ENCODE measurements around the gene RSPO1.

The RSPO1 gene

DNA sequence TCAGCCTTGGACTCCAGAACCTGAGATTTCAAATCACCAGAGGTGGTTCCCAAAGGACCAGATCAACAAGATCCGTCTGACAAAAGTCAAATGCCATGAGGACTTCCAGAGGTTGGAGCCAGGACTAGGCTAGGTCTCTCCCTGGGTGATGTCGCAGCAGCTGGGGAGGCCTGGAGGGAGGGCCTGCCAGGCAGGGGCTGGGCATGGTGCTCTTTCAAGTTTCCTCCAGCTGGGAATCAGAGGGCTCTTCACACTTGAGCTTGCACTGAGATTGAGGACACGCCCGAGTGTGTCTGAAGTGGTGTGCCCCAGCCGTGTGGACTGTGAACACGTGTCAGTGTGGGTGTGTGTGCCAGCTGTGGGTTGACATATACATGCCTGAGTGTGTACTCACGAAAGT is 21.3 kb upstream of the RSPO1 start:
- Histone ChIP-seq H3K36me3 (ENCODE audit: control insufficient read depth, insufficient read depth, low read length) (no peaks in the 10 kb centered on the region), H3K27ac (ENCODE audit: low read depth, low read length) (no peak overlapping the region), H3K4me1 (ENCODE audit: control insufficient read depth, insufficient read depth, low read length) (peaks cover 12% of the 10 kb centered on the region; the same call in 1 of the 2 replicates), H3K4me3 (ENCODE audit: low read depth, low read length) (no peak overlapping the region), H3K9me3 (ENCODE audit: control insufficient read depth, insufficient read depth, low read length) (no peaks in the 10 kb centered on the region), H3K27me3 (ENCODE audit: control insufficient read depth, insufficient read depth, low read length) (0 out of 2 replicates have a peak, but pooled peaks cover 3% of the 10 kb centered on the region), H3K9ac (ENCODE audit: low read depth, low read length) (no peak overlapping the region)

DNA sequence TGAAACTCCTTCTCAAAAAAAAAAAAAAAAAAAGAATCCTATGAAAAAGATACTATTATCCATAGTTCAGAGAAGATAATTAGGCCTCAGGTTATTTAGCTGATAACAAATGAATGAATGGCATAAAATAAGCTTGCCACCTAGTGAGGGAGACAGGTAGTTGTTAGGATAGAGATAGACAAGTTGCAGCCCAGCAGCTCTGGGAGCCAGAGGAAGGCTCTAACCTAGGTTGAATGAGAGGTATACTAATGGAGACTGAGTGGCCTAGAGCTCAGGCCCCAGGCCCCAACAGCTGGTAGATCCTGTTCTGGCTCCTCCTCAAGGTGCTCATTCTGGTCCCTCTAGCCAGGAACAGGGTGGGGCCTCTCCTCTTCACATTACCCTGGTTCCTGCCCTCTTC is 20.6 kb upstream of the RSPO1 start:
- Histone ChIP-seq H3K9ac (ENCODE audit: low read depth, low read length) (no peak overlapping the region), H3K4me1 (ENCODE audit: control insufficient read depth, insufficient read depth, low read length) (peaks cover 5% of the 10 kb centered on the region; the same call in 1 of the 2 replicates), H3K9me3 (ENCODE audit: control insufficient read depth, insufficient read depth, low read length) (no peaks in the 10 kb centered on the region), H3K27ac (ENCODE audit: low read depth, low read length) (no peak overlapping the region), H3K27me3 (ENCODE audit: control insufficient read depth, insufficient read depth, low read length) (0 out of 2 replicates have a peak, but pooled peaks cover 3% of the 10 kb centered on the region), H3K36me3 (ENCODE audit: control insufficient read depth, insufficient read depth, low read length) (no peaks in the 10 kb centered on the region), H3K4me3 (ENCODE audit: low read depth, low read length) (no peak overlapping the region)

DNA sequence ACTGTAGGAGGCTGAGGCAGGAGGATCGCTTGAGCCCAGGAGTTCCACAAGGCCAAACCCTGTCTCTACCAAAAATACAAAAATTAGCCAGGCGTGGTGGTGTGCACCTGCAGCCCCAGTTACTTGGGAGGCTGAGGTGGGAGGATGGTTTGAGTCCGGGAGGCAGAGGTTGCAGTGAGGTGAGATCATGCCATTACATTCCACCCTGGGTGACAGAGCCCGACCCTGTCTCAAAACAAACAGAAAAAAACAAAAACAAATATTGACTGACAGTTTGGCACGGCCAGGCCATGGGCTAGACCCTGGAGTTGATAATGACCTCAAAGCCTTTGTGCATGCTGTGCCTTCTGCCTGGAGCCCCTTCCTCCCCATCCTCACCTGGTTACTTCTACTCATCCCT is 19.2 kb upstream of the RSPO1 start:
- H3K4me1 ChIP-seq (ENCODE audit: control insufficient read depth, insufficient read depth, low read length), result no peaks in the 10 kb centered on the region
- H3K9me3 ChIP-seq (ENCODE audit: control insufficient read depth, insufficient read depth, low read length), result no peaks in the 10 kb centered on the region
- H3K27ac ChIP-seq (ENCODE audit: low read depth, low read length), result no peak overlapping the region
- H3K9ac ChIP-seq (ENCODE audit: low read depth, low read length), result no peak overlapping the region
- H3K36me3 ChIP-seq (ENCODE audit: control insufficient read depth, insufficient read depth, low read length), result no peaks in the 10 kb centered on the region
- H3K4me3 ChIP-seq (ENCODE audit: low read depth, low read length), result no peak overlapping the region
- H3K27me3 ChIP-seq (ENCODE audit: control insufficient read depth, insufficient read depth, low read length), result 0 out of 2 replicates have a peak, but pooled peaks cover 3% of the 10 kb centered on the region

DNA sequence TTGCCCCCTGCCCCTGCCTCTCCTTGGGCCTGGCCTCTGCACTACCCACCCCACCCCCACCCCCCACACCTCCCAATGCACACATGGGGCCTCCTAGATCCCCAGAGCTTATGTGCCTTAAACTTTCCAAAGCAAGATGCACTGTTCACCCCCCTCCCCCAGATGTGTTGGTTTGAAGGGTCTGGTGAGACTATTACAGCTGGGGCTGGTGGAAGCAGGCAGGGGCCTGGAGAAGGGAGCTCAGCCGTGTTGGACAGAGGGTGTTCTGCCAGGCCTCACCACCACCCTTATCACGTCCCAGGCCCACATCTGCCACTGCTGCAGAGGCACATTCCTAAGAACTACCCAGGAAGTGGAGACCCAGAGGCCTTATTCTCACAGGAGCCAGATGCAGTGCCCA is 18.3 kb upstream of the RSPO1 start:
- H3K36me3 ChIP-seq (ENCODE audit: control insufficient read depth, insufficient read depth, low read length), result no peaks in the 10 kb centered on the region
- H3K9ac ChIP-seq (ENCODE audit: low read depth, low read length), result no peak overlapping the region
- no peak overlapping the region for H3K27ac ChIP-seq (ENCODE audit: low read depth, low read length)
- no peaks in the 10 kb centered on the region for H3K9me3 ChIP-seq (ENCODE audit: control insufficient read depth, insufficient read depth, low read length)
- H3K4me3 ChIP-seq (ENCODE audit: low read depth, low read length), result no peak overlapping the region
- H3K4me1 ChIP-seq (ENCODE audit: control insufficient read depth, insufficient read depth, low read length), result no peaks in the 10 kb centered on the region
- H3K27me3 ChIP-seq (ENCODE audit: control insufficient read depth, insufficient read depth, low read length), result 0 out of 2 replicates have a peak, but pooled peaks cover 3% of the 10 kb centered on the region

DNA sequence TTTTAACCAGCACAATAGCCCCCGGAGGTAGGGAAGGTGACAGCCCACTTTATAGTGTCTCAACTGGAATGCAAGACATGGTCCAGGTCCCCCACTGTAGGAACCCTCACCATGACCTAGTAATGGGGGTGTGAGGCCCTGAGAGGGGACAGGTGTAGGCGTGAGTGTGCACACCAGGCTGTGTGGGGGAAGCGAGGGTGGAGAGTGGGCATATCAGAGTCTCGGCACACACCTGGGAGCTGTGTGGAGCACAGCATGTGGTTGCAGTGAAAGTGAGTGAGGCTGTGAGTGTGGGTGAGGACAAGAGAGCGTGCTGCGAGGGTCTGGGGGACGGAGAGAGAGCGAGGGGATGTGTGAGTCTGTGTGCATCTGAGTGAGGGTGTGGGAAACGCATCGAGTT is 17.1 kb upstream of the RSPO1 start:
- Histone ChIP-seq H3K27me3 (ENCODE audit: control insufficient read depth, insufficient read depth, low read length) (0 out of 2 replicates have a peak, but pooled peaks cover 3% of the 10 kb centered on the region), H3K9ac (ENCODE audit: low read depth, low read length) (no peak overlapping the region), H3K9me3 (ENCODE audit: control insufficient read depth, insufficient read depth, low read length) (no peaks in the 10 kb centered on the region)

DNA sequence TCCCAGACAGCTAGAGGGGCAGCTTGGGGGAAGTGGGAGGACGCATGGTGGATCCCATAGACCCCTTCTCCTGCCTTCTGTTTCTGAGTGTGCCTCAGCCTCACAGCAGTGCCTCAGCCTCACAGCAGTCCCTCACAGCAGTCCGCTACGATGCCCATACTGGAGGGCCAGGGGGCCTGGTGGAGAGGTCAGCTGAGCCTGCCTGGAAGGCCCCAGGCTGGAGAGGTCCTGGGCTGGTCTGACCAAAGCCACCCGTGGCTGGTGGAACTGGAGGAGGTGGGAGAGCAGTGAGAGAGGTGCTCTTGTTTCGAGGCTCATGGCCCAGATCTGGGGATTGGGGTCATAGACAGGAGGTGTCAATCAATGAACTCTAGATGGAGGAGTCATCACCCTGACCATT is 16.0 kb upstream of the RSPO1 start:
- Histone ChIP-seq H3K4me3 (ENCODE audit: low read depth, low read length) (no peak overlapping the region), H3K9ac (ENCODE audit: low read depth, low read length) (no peak overlapping the region), H3K4me1 (ENCODE audit: control insufficient read depth, insufficient read depth, low read length) (no peaks in the 10 kb centered on the region), H3K27ac (ENCODE audit: low read depth, low read length) (no peak overlapping the region), H3K9me3 (ENCODE audit: control insufficient read depth, insufficient read depth, low read length) (no peaks in the 10 kb centered on the region), H3K36me3 (ENCODE audit: control insufficient read depth, insufficient read depth, low read length) (no peaks in the 10 kb centered on the region), H3K27me3 (ENCODE audit: control insufficient read depth, insufficient read depth, low read length) (0 out of 2 replicates have a peak, but pooled peaks cover 3% of the 10 kb centered on the region)

More for the DNA sequence above, 17.1 kb upstream of the RSPO1 start:
- H3K36me3 ChIP-seq (ENCODE audit: control insufficient read depth, insufficient read depth, low read length), result no peaks in the 10 kb centered on the region
- no peak overlapping the region for H3K4me3 ChIP-seq (ENCODE audit: low read depth, low read length)
- no peak overlapping the region for H3K27ac ChIP-seq (ENCODE audit: low read depth, low read length)
- no peaks in the 10 kb centered on the region for H3K4me1 ChIP-seq (ENCODE audit: control insufficient read depth, insufficient read depth, low read length)

DNA sequence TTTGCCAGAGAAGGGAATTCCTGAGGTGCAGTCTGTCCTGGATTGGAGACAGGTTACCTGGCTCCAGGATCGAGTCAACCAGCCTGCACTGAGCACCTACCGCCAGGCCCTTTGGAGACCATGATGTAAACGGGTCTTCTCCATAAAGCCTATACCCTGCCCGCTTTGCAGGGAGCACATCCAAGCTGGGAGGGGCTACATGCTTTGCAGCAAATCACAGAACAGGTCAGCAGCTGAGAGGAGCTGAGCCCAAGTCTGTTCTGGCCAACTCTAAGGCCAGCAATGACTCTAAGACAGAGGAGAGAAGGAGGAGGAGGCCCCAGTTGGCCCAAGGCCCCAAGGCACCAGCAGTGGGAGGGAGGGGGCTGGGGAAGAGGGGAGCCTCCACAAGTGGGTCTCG is 15.5 kb upstream of the RSPO1 start:
- Histone ChIP-seq H3K4me1 (ENCODE audit: control insufficient read depth, insufficient read depth, low read length) (no peaks in the 10 kb centered on the region), H3K4me3 (ENCODE audit: low read depth, low read length) (no peak overlapping the region), H3K27me3 (ENCODE audit: control insufficient read depth, insufficient read depth, low read length) (0 out of 2 replicates have a peak, but pooled peaks cover 3% of the 10 kb centered on the region), H3K9me3 (ENCODE audit: control insufficient read depth, insufficient read depth, low read length) (no peaks in the 10 kb centered on the region), H3K27ac (ENCODE audit: low read depth, low read length) (no peak overlapping the region), H3K36me3 (ENCODE audit: control insufficient read depth, insufficient read depth, low read length) (no peaks in the 10 kb centered on the region), H3K9ac (ENCODE audit: low read depth, low read length) (no peak overlapping the region)

DNA sequence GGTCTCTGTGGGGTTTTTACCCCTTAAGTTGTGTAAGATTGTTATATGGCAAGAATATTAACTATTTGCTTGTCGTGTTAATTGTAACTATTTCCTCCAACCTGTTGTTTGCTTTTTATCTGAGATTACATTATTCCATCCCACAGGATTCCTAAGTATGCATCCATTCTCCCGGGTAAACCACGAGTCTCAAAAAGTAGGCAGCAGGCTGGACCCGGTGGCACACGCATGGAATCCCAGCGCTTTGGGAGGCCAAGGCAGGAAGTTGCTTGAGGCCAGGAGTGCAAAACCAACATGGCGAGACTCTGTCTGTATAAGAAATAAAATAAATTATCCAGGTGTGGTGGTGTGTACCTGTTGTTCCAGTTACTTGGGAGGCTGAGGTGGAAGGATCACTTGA is 12.6 kb upstream of the RSPO1 start:
- H3K27me3 ChIP-seq (ENCODE audit: control insufficient read depth, insufficient read depth, low read length), result peaks cover 30% of the 10 kb centered on the region
- no peak overlapping the region for H3K4me3 ChIP-seq (ENCODE audit: low read depth, low read length)
- no peaks in the 10 kb centered on the region for H3K36me3 ChIP-seq (ENCODE audit: control insufficient read depth, insufficient read depth, low read length)
- H3K9ac ChIP-seq (ENCODE audit: low read depth, low read length), result no peak overlapping the region
- H3K27ac ChIP-seq (ENCODE audit: low read depth, low read length), result no peak overlapping the region
- no peaks in the 10 kb centered on the region for H3K9me3 ChIP-seq (ENCODE audit: control insufficient read depth, insufficient read depth, low read length)
- no peaks in the 10 kb centered on the region for H3K4me1 ChIP-seq (ENCODE audit: control insufficient read depth, insufficient read depth, low read length)

DNA sequence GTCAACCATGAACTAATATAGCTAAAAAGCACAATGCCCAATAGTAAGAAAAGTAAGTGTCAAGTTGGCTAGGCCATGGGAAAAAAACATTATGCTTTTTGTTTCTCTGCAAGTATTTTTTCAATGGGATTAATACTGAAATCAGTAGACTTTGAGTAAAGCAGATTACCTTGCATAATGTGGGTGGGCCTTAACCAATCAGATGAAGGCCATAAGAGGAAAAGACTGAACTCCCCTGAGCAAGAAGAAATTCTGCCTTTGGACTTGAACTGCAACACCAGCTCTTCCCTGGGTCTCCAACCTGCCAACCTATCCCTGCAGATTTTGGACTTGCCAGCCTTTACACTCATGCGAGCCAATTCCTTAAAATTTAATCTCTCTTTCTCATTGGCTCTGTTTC is 6.4 kb upstream of the RSPO1 start:
- H3K4me3 ChIP-seq (ENCODE audit: low read depth, low read length), result no peak overlapping the region
- H3K27ac ChIP-seq (ENCODE audit: low read depth, low read length), result no peak overlapping the region
- no peak overlapping the region for H3K9ac ChIP-seq (ENCODE audit: low read depth, low read length)
- peaks cover 89% of the 10 kb centered on the region for H3K27me3 ChIP-seq (ENCODE audit: control insufficient read depth, insufficient read depth, low read length)
- H3K4me1 ChIP-seq (ENCODE audit: control insufficient read depth, insufficient read depth, low read length), result no peaks in the 10 kb centered on the region
- no peaks in the 10 kb centered on the region for H3K9me3 ChIP-seq (ENCODE audit: control insufficient read depth, insufficient read depth, low read length)
- H3K36me3 ChIP-seq (ENCODE audit: control insufficient read depth, insufficient read depth, low read length), result no peaks in the 10 kb centered on the region

DNA sequence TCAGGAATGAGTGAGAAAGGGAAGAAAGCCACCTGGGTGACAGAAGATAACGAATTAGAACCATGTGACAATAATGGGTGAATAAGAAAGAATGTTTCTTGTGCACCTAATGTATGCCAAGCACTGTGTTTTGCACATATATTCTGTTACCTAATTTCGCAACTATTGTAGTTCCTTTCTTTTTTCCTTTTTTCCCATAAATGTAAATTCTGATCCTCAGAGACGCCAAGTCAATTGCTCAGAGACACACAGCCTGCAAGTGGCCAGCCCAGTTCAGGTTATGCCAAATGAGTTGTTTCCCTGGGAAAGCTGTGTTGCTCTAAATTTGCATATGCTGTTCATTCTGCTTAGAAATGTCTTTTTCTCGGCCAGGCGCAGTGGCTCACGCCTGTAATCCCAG is 1.7 kb upstream of the RSPO1 start:
- H3K27ac ChIP-seq (ENCODE audit: low read depth, low read length), result no peak overlapping the region
- H3K9me3 ChIP-seq (ENCODE audit: control insufficient read depth, insufficient read depth, low read length), result no peaks in the 10 kb centered on the region
- H3K9ac ChIP-seq (ENCODE audit: low read depth, low read length), result no peak overlapping the region
- no peak overlapping the region for H3K4me3 ChIP-seq (ENCODE audit: low read depth, low read length)
- H3K27me3 ChIP-seq (ENCODE audit: control insufficient read depth, insufficient read depth, low read length), result peaks cover 99% of the 10 kb centered on the region
- H3K36me3 ChIP-seq (ENCODE audit: control insufficient read depth, insufficient read depth, low read length), result no peaks in the 10 kb centered on the region
- H3K4me1 ChIP-seq (ENCODE audit: control insufficient read depth, insufficient read depth, low read length), result peaks cover 10% of the 10 kb centered on the region; the same call in 1 of the 2 replicates

DNA sequence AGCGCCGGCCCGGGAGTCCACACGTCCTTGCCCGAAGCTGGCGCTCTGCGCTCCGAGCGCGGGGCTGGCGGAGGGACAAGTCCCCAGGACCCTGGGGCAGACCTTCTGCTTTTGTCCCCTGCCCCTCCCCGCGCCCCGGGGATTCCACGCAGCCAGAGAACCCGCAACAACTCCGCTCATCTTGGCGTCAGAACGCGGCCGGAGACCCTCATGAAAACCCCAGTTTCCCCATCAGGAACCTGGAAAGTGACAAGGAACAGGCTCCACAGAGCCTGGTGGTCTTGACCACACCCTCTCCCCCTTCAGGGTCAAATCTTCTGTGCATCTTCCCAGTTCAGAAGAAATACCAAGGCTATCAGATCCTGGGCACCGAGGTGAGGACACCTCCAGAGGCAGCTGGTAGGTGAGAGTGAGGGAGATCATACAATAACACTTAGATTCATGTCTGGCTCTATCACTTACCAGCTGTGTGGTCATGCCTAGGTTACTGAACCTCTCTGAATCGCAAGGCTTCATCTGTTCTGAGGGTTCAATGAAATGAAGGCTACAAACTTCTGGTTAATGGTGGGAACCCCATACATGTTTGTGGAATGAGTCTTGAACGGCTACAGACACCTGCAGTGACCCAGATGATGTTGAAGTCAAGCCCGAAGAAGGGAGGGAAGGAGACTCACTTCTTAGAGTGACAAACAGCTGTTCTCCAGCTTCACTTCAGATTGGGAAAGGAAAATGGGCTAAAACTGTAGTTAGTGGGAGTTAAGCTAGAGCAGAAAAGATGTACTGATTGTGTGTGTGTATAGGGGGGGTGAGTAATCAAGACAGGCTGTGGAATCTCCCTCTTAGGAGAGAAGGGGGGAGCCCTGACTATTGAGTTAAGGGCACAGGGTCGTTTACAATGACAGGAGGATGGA is 555 bp upstream of the RSPO1 start:
- Histone ChIP-seq H3K4me1 (ENCODE audit: control insufficient read depth, insufficient read depth, low read length) (peaks cover 10% of the 10 kb centered on the region; the same call in 1 of the 2 replicates), H3K9me3 (ENCODE audit: control insufficient read depth, insufficient read depth, low read length) (no peaks in the 10 kb centered on the region), H3K9ac (ENCODE audit: low read depth, low read length) (no peak overlapping the region), H3K27me3 (ENCODE audit: control insufficient read depth, insufficient read depth, low read length) (peaks cover 100% of the 10 kb centered on the region), H3K27ac (ENCODE audit: low read depth, low read length) (no peak overlapping the region), H3K36me3 (ENCODE audit: control insufficient read depth, insufficient read depth, low read length) (no peaks in the 10 kb centered on the region), H3K4me3 (ENCODE audit: low read depth, low read length) (peak overlapping the region; percentile 50; the same call in 1 of the 2 replicates)

All from HUES48 (cell line).